ENCODE results near the gene CD22. TPM values are rescaled to one million over a fixed set of nuclear protein-coding genes. Genes with fewer than 3 reads are reported as not detected.

The CD22 gene
- total RNA-seq, 6 donors from 2014 or later, result 8.8 to 36.7 (median 24.7) TPM

DNA sequence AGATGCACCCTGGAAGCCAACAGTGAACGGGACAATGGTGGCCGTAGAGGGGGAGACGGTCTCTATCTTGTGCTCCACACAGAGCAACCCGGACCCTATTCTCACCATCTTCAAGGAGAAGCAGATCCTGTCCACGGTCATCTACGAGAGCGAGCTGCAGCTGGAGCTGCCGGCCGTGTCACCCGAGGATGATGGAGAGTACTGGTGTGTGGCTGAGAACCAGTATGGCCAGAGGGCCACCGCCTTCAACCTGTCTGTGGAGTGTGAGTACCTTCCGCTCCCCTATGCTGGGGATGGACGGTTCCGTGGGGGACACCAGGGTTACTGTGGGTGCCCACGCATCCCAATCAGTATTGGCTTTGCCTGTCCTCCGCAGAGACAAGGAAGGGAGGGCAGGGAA, 26.5 kb upstream of the CD22 start:
- ATAC-seq (ENCODE audit: low FRiP score in 2 of 2), result no peak
- Histone ChIP-seq H3K4me1 (peaks cover 0 to 5% (median 0%) of the 10 kb centered on the region in 4 donors), H3K4me3 (no peak overlapping the region), H3K27ac (no peak overlapping the region), H3K9me3 (no peaks in the 10 kb centered on the region), H3K36me3 (no peaks in the 10 kb centered on the region), H3K27me3 (no peaks in the 10 kb centered on the region)
- 81 to 82% methylated on average over 16 of the region's 16 CpGs for WGBS, 2 donors
- DNase-seq, result no peak
- TF ChIP-seq, protein P1, sequence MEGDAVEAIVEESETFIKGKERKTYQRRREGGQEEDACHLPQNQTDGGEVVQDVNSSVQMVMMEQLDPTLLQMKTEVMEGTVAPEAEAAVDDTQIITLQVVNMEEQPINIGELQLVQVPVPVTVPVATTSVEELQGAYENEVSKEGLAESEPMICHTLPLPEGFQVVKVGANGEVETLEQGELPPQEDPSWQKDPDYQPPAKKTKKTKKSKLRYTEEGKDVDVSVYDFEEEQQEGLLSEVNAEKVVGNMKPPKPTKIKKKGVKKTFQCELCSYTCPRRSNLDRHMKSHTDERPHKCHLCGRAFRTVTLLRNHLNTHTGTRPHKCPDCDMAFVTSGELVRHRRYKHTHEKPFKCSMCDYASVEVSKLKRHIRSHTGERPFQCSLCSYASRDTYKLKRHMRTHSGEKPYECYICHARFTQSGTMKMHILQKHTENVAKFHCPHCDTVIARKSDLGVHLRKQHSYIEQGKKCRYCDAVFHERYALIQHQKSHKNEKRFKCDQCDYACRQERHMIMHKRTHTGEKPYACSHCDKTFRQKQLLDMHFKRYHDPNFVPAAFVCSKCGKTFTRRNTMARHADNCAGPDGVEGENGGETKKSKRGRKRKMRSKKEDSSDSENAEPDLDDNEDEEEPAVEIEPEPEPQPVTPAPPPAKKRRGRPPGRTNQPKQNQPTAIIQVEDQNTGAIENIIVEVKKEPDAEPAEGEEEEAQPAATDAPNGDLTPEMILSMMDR (IDR thresholded peaks at IDR 0.05), result no peak
- TF ChIP-seq POLR2A (IDR thresholded peaks at IDR 0.05), result no peak
- no peak for TF ChIP-seq POLR2AphosphoS5 (IDR thresholded peaks at IDR 0.05)
- no peak for TF ChIP-seq EP300 (IDR thresholded peaks at IDR 0.05)

DNA sequence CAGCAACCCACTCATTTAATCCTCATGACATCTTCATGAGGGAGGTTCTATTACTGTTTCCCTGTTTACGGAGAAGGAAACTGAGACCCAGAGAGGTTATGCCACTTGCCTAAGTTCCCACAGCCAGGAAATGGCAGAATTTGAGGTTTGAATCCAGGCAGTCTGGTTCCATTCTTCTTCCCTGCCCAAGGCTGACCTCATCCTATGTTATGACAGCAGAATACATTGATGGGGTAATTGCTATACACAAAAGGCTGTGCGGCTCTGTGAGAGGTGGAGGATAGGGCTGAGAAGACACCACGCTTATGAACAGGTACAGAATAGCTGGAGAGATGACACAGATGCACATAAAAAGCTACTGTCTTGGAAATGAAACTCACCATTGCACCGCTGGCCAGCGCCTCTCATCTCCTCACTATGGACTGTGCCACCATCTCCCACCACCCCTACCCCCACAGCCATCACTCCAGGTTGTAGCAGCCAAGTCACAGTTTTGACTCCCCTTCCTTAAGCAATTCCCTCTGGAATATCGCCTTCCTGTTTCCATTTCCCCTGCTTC, 25.6 kb upstream of the CD22 start:
- no peaks in the 10 kb centered on the region for H3K9me3 ChIP-seq
- no peaks in the 10 kb centered on the region for H3K36me3 ChIP-seq
- no peak for TF ChIP-seq EP300 (IDR thresholded peaks at IDR 0.05)
- no peak for TF ChIP-seq POLR2AphosphoS5 (IDR thresholded peaks at IDR 0.05)
- TF ChIP-seq POLR2A (IDR thresholded peaks at IDR 0.05), result no peak
- TF ChIP-seq, protein P1 (IDR thresholded peaks at IDR 0.05), result no peak
- no peak overlapping the region for H3K27ac ChIP-seq
- peaks cover 0 to 7% (median 0%) of the 10 kb centered on the region in 4 donors for H3K4me1 ChIP-seq
- DNase-seq, result no peak
- 78 to 89% methylated on average over 6 of the region's 6 CpGs for WGBS, 2 donors
- no peak overlapping the region for H3K4me3 ChIP-seq
- ATAC-seq (ENCODE audit: low FRiP score in 2 of 2), result no peak
- H3K27me3 ChIP-seq, result no peaks in the 10 kb centered on the region

DNA sequence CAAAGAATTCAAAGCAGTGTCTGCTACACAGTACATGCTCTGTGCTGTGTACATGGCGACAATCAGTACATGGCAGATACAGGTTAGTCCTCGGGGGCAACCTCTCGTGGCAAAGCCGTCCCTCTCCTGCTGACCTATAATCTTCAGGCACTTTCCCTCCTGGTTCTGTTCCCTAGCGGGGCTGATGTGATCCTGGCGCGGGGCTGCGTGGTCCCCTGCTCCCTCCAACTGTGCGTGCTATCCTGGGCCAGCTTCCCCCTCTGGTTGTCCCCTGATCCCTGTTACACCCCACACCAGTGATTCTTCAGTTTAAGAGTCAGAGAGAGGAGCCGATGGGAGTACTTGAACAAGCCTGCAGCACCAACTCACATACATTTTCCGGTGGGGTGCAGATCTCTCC, 25.0 kb upstream of the CD22 start:
- peaks cover 0 to 9% (median 3%) of the 10 kb centered on the region in 4 donors for H3K4me1 ChIP-seq
- DNase-seq (peak in 1 of 2 donors; percentile 51), ATAC-seq (ENCODE audit: low FRiP score in 2 of 2) (no peak)
- no peak overlapping the region for H3K4me3 ChIP-seq
- no peaks in the 10 kb centered on the region for H3K36me3 ChIP-seq
- 89 to 93% methylated on average over 11 of the region's 11 CpGs for WGBS, 2 donors
- no peak overlapping the region for H3K27ac ChIP-seq
- TF ChIP-seq, protein P1 (IDR thresholded peaks at IDR 0.05), result no peak
- no peak for TF ChIP-seq POLR2A (IDR thresholded peaks at IDR 0.05)
- TF ChIP-seq POLR2AphosphoS5 (IDR thresholded peaks at IDR 0.05), result no peak
- no peak for TF ChIP-seq EP300 (IDR thresholded peaks at IDR 0.05)
- H3K9me3 ChIP-seq, result no peaks in the 10 kb centered on the region
- no peaks in the 10 kb centered on the region for H3K27me3 ChIP-seq

DNA sequence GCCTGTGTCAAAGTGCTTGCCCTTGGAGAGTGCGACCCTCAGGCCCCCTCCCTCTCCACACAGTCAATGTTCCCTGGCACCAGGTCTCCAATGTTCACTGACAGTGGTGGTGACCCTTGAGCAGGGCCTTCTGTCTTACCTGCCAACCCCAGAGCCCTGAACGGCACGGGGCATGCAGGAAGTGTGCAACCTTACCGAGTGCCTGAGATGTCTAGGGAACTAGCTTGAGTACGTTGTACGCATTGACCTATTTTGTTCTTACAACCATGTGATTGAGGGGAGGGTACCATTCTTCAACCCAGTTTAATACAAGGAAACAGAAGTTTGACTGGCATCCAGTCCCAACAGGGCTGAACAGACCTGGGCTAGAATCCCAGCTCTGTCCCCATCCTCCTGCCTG, 23.8 kb upstream of the CD22 start:
- H3K27me3 ChIP-seq, result no peaks in the 10 kb centered on the region
- no peak for DNase-seq
- no peak overlapping the region for H3K27ac ChIP-seq
- no peak for ATAC-seq (ENCODE audit: low FRiP score in 2 of 2)
- H3K9me3 ChIP-seq, result no peaks in the 10 kb centered on the region
- peaks cover 0 to 16% (median 8%) of the 10 kb centered on the region in 4 donors for H3K4me1 ChIP-seq
- 59 to 76% methylated on average over 4 to 6 of the region's 6 CpGs for WGBS, 2 donors
- TF ChIP-seq EP300 (IDR thresholded peaks at IDR 0.05), result no peak
- TF ChIP-seq, protein P1 (IDR thresholded peaks at IDR 0.05), result no peak
- TF ChIP-seq POLR2A (IDR thresholded peaks at IDR 0.05), result no peak
- no peak for TF ChIP-seq POLR2AphosphoS5 (IDR thresholded peaks at IDR 0.05)
- H3K4me3 ChIP-seq, result no peak overlapping the region
- no peaks in the 10 kb centered on the region for H3K36me3 ChIP-seq

Data from upper lobe of left lung (tissue), 6 donors.